PC-9 (cell line): ENCODE measurements around the gene EYA4. TPM values are rescaled to one million over a fixed set of nuclear protein-coding genes. Genes with fewer than 3 reads are reported as not detected.

Experiments
- BruUV-seq: library from RNA; stranded (reverse); fragments of 400-500 nt; replicated peaks from 2 replicates; lab custom pipeline; 2021; lab: Mats Ljungman, UMichigan
- CTCF ChIA-PET: fragments of 300-600 bp; sonication (Branson Sonifier 250); formaldehyde crosslinking; loops from one replicate; lab custom pipeline; 2022; ENCODE audit warnings: antibody characterized with exemption; lab: Charles Lee
- POLR2A ChIA-PET: fragments of 300-600 bp; sonication (Branson Sonifier 250); formaldehyde crosslinking; loops from one replicate; lab custom pipeline; 2022; ENCODE audit warnings: antibody characterized with exemption; ENCODE audit not compliant: unreplicated experiment; lab: Charles Lee
- DNase-seq, 2 experiments: peaks; one replicate each; pipeline versions ENCODE4 v3.0.0 to v3.0.0-alpha.2; 2015 to 2022; ENCODE audit warnings: mixed read lengths in 1 of 2
- H2AFZ ChIP-seq: fragments of 200-600 bp; sonication (generic); 2 replicates; pipeline ENCODE4 v1.8.1; 2017; ENCODE audit warnings: antibody characterized with exemption
- H3F3A ChIP-seq: fragments of 200-600 bp; sonication (generic); 2 replicates; pipeline ENCODE4 v1.8.1; 2017; ENCODE audit warnings: antibody characterized with exemption, mild to moderate bottlenecking, low read depth; ENCODE audit not compliant: insufficient read depth
- H3K27ac ChIP-seq: fragments of 200-600 bp; sonication (generic); 2 replicates; pipeline ENCODE4 v1.6.1; 2016; ENCODE audit warnings: mixed run types
- H3K27me3 ChIP-seq: fragments of 200-600 bp; sonication (generic); 2 replicates; pipeline ENCODE4 v1.6.1; 2016; ENCODE audit warnings: low read depth, mixed run types; ENCODE audit not compliant: insufficient read depth
- H3K36me3 ChIP-seq: fragments of 200-600 bp; sonication (generic); 2 replicates; pipeline ENCODE4 v1.6.1; 2016; ENCODE audit warnings: low read depth, mixed run types
- H3K4me1 ChIP-seq: fragments of 200-600 bp; sonication (generic); replicated peaks from 2 replicates; pipeline ENCODE4 v1.6.1; 2016; ENCODE audit warnings: mixed run types; ENCODE audit not compliant: insufficient read depth
- H3K4me2 ChIP-seq: fragments of 200-600 bp; sonication (generic); 2 replicates; pipeline ENCODE4 v1.6.1; 2017; ENCODE audit warnings: mixed run types
- H3K4me3 ChIP-seq: fragments of 200-600 bp; sonication (generic); 2 replicates; pipeline ENCODE4 v1.6.1; 2016; ENCODE audit warnings: mixed run types
- H3K79me2 ChIP-seq: fragments of 200-600 bp; sonication (generic); 2 replicates; pipeline ENCODE4 v1.6.1; 2017; ENCODE audit warnings: low read depth, mixed run types
- H3K9me2 ChIP-seq: fragments of 200-600 bp; sonication (generic); 2 replicates; pipeline ENCODE4 v1.8.1; 2017; ENCODE audit warnings: mild to moderate bottlenecking; ENCODE audit not compliant: insufficient read depth
- H3K9me3 ChIP-seq: fragments of 200-600 bp; sonication (generic); 2 replicates; pipeline ENCODE4 v1.8.1; 2016; ENCODE audit warnings: low read depth; ENCODE audit not compliant: insufficient read depth
- H4K20me1 ChIP-seq: fragments of 200-600 bp; sonication (generic); 2 replicates; pipeline ENCODE4 v1.8.1; 2017; ENCODE audit not compliant: insufficient read depth
- EZH2 ChIP-seq: fragments of 200-600 bp; sonication (generic); IDR thresholded peaks from 2 replicates; pipeline ENCODE4 v1.8.0; 2017; ENCODE audit warnings: antibody characterized with exemption, low read depth
- intact Hi-C: fragments of 100-400 bp; cut with micrococcal nuclease; formaldehyde crosslinking; loops from one replicate; pipeline ENCODE4 v1.10.0; 2022; ENCODE audit not compliant: unreplicated experiment
- total RNA-seq: library from RNA; stranded (reverse); gene quantifications from 2 replicates; pipeline ENCODE4 v1.2.3, GENCODE V29; 2021
- TF ChIP-seq, protein P1 (sequence below): fragments of 200-600 bp; sonication (generic); conservative IDR thresholded peaks from 2 replicates; pipeline ENCODE4 v1.6.1; 2017; ENCODE audit warnings: mixed run types, antibody characterized with exemption, mild to moderate bottlenecking, moderate library complexity

Gene EYA4
- total RNA-seq, 1 experiment from 2014 or later, result 9.8 TPM

DNA sequence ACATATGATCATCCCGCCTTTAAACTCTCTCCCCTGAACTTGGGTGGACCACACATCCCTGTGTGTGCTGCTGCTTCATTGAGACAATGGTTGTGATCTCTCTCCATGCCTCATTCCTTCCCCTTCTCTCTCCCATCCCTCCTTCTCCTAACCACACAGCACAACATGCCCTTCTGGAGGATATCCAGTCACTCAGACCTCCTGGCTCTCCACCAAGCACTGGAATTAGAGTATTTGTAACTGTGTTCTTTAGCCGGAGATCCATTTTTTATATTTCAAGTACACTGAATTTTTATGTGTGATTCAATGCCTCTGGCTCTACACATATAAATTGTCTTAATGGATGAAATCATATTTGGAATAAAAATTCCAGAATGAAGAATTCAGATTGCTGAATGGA is 287.4 kb downstream of the EYA4 start:
- Histone ChIP-seq H3K36me3 (no peaks in the 10 kb centered on the region), H4K20me1 (no peaks in the 10 kb centered on the region), H3K9me2 (no peaks in the 10 kb centered on the region), H3K4me1 (no peaks in the 10 kb centered on the region), H3F3A (no peaks in the 10 kb centered on the region), H2AFZ (no peak overlapping the region), H3K4me2 (no peak overlapping the region), H3K27me3 (no peaks in the 10 kb centered on the region), H3K27ac (no peak overlapping the region), H3K9me3 (no peaks in the 10 kb centered on the region), H3K4me3 (no peak overlapping the region), H3K79me2 (no peaks in the 10 kb centered on the region)
- CTCF ChIA-PET, result no interaction called here
- intact Hi-C loops, result no loop called here
- no peak for DNase-seq
- TF ChIP-seq, protein P1, sequence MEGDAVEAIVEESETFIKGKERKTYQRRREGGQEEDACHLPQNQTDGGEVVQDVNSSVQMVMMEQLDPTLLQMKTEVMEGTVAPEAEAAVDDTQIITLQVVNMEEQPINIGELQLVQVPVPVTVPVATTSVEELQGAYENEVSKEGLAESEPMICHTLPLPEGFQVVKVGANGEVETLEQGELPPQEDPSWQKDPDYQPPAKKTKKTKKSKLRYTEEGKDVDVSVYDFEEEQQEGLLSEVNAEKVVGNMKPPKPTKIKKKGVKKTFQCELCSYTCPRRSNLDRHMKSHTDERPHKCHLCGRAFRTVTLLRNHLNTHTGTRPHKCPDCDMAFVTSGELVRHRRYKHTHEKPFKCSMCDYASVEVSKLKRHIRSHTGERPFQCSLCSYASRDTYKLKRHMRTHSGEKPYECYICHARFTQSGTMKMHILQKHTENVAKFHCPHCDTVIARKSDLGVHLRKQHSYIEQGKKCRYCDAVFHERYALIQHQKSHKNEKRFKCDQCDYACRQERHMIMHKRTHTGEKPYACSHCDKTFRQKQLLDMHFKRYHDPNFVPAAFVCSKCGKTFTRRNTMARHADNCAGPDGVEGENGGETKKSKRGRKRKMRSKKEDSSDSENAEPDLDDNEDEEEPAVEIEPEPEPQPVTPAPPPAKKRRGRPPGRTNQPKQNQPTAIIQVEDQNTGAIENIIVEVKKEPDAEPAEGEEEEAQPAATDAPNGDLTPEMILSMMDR, result no peak
- no peak for TF ChIP-seq EZH2
- POLR2A ChIA-PET, result no interaction called here
- no TSS peak for BruUV-seq

DNA sequence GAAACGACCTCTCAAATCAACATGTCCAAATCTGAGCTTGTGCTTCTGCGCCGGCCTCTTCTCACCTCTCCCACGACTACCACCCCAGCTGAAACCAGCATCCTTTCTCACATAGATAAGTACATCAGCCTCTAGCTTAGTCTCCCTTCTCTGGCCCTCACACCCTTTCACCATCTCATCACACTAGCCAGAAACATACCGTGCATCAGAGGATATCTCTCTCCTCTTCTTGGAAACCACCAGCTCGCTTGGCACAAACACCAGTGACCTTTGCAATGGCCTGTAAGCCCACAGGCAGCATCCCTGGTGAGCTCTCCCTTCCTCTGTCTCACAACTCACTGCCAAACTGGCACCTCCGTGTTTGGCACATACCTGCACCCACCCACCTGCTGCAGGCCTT is 291.8 kb downstream of the EYA4 start:
- Histone ChIP-seq H4K20me1 (no peaks in the 10 kb centered on the region), H3K4me2 (no peak overlapping the region), H3K9me2 (no peaks in the 10 kb centered on the region), H3K9me3 (no peaks in the 10 kb centered on the region; the same call in 1 of the 2 replicates), H2AFZ (no peak overlapping the region), H3F3A (no peaks in the 10 kb centered on the region), H3K27me3 (no peaks in the 10 kb centered on the region), H3K4me3 (no peak overlapping the region), H3K79me2 (no peaks in the 10 kb centered on the region), H3K36me3 (no peaks in the 10 kb centered on the region), H3K4me1 (no peaks in the 10 kb centered on the region), H3K27ac (no peak overlapping the region)
- intact Hi-C loops, result no loop called here
- no TSS peak for BruUV-seq
- no peak for TF ChIP-seq EZH2
- TF ChIP-seq, protein P1, result no peak
- POLR2A ChIA-PET, result no interaction called here
- CTCF ChIA-PET, result no interaction called here
- no peak for DNase-seq

DNA sequence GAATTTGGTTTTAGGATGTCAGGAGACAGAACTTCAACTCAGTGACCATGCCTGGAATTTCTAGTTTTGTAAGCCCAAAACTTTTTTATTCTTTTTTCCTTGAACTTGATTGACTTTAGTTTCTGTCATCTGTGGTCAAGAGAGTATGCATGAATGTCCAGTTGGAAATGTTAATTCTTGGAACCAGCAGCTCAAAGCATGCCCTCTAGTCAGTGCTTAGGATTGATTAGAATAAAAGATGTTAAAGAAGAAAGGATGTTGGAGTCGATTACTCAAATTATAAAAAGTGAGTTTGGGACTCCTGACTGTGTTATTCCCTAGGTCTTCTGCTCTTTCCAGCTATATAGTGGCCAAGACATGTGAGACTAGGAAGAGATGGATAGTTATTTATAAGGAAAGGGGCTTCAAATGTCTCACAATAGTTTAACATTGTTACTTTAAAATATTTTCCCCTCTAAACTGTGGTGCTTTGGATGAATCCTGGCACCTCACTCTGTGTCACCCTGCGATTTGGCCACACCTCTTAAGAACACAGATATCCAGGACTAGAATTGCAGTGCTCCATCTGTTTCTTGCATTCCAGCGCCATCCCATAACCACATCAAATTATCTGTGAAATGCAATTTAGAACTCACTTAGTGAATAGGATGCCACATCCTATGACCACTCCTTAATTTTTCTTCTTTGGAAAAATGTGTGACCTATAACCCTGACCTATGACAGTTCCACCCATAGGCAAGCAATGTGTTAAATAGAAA is 298.5 kb downstream of the EYA4 start:
- no peak for DNase-seq
- Histone ChIP-seq H3K27ac (no peak overlapping the region), H4K20me1 (no peaks in the 10 kb centered on the region), H3K9me3 (no peaks in the 10 kb centered on the region; the same call in 1 of the 2 replicates), H3F3A (no peaks in the 10 kb centered on the region), H3K4me3 (no peak overlapping the region), H3K9me2 (no peaks in the 10 kb centered on the region), H2AFZ (no peak overlapping the region), H3K4me2 (no peak overlapping the region), H3K79me2 (no peaks in the 10 kb centered on the region), H3K27me3 (no peaks in the 10 kb centered on the region), H3K36me3 (no peaks in the 10 kb centered on the region), H3K4me1 (0 out of 2 replicates have a peak, but pooled peaks cover 6% of the 10 kb centered on the region)
- no TSS peak for BruUV-seq
- POLR2A ChIA-PET, result no interaction called here
- TF ChIP-seq EZH2, result no peak
- TF ChIP-seq, protein P1, result no peak
- CTCF ChIA-PET, result no interaction called here
- intact Hi-C loops, result no loop called here
